ENCODE results near the gene MAGEA4. TPM values are rescaled to one million over a fixed set of nuclear protein-coding genes. Genes with fewer than 3 reads are reported as not detected.

Gene MAGEA4
- total RNA-seq, 1 experiment from 2014 or later: not detected

GRCh38 chrX:151962034-151962433 is 49.3 kb downstream of the MAGEA4 start:
- POLR2A ChIA-PET (ENCODE audit: unreplicated experiment): interaction anchor here (0.5 kb wide), 1 partner anchor 82 kb away, joined by 3 read pairs; no protein-coding TSS in a partner anchor

DNA sequence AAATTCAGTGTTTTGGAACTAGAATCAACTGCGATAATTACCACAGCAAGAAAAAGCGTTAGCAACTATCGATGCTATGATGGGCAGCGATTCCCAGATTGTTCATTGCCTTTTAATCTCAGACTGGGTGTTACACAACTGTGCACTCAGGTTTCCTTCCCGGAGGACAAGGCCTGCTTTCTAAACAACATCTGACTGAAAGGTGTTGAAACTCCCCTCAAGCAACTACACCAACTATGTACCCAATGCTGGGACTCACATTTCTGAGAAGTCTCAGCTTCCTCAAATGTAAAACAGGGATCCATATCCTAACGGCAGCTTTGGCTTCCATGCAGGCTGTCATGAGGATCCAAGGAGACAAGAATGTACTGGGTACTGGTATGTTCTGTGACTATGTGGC is 53.5 kb downstream of the MAGEA4 start:
- Histone ChIP-seq H3K27me3 (ENCODE audit: insufficient read depth, low read depth) (no peaks in the 10 kb centered on the region), H3K4me1 (replicated peaks; ENCODE audit: insufficient read depth) (peaks cover 16% of the 10 kb centered on the region), H3K36me3 (ENCODE audit: low read depth) (peaks cover 18% of the 10 kb centered on the region), H3K79me2 (ENCODE audit: low read depth) (peaks cover 20% of the 10 kb centered on the region), H3K9me2 (ENCODE audit: insufficient read depth) (no peaks in the 10 kb centered on the region), H3F3A (ENCODE audit: insufficient read depth, low read depth) (peaks cover 4% of the 10 kb centered on the region; the same call in 1 of the 2 replicates), H4K20me1 (ENCODE audit: insufficient read depth) (no peaks in the 10 kb centered on the region), H2AFZ (no peak overlapping the region), H3K4me2 (no peak overlapping the region), H3K4me3 (no peak overlapping the region), H3K9me3 (ENCODE audit: insufficient read depth, low read depth) (no peaks in the 10 kb centered on the region; the same call in 1 of the 2 replicates), H3K27ac (no peak overlapping the region)
- TF ChIP-seq EZH2 (IDR thresholded peaks at IDR 0.05; ENCODE audit: low read depth) (no peak), CTCF (conservative IDR thresholded peaks at IDR 0.05) (no peak)
- ChIA-PET CTCF (no interaction called here), POLR2A (ENCODE audit: unreplicated experiment) (no interaction called here)
- no TSS peak for BruUV-seq (replicated peaks)
- intact Hi-C loops (cut with micrococcal nuclease; ENCODE audit: unreplicated experiment): no loop called here
- DNase-seq: no peak

More at GRCh38 chrX:151962034-151962433, 49.3 kb downstream of the MAGEA4 start:
- H3K4me2 ChIP-seq: no peak overlapping the region
- H3K36me3 ChIP-seq (ENCODE audit: low read depth): peaks cover 22% of the 10 kb centered on the region; the same call in 1 of the 2 replicates
- no peak overlapping the region for H3K27ac ChIP-seq
- DNase-seq: no peak
- CTCF ChIA-PET: no interaction called here
- no peaks in the 10 kb centered on the region for H3K9me3 ChIP-seq (ENCODE audit: insufficient read depth, low read depth)
- no peaks in the 10 kb centered on the region for H3K79me2 ChIP-seq (ENCODE audit: low read depth)
- no peaks in the 10 kb centered on the region for H3K9me2 ChIP-seq (ENCODE audit: insufficient read depth)
- H3K27me3 ChIP-seq (ENCODE audit: insufficient read depth, low read depth): no peaks in the 10 kb centered on the region
- no peak overlapping the region for H3K4me3 ChIP-seq
- no TSS peak for BruUV-seq (replicated peaks)
- H2AFZ ChIP-seq: no peak overlapping the region
- H3F3A ChIP-seq (ENCODE audit: insufficient read depth, low read depth): no peaks in the 10 kb centered on the region
- no peaks in the 10 kb centered on the region for H4K20me1 ChIP-seq (ENCODE audit: insufficient read depth)
- no peaks in the 10 kb centered on the region for H3K4me1 ChIP-seq (replicated peaks; ENCODE audit: insufficient read depth)
- TF ChIP-seq CTCF (conservative IDR thresholded peaks at IDR 0.05) (no peak), EZH2 (IDR thresholded peaks at IDR 0.05; ENCODE audit: low read depth) (no peak)
- intact Hi-C loops (cut with micrococcal nuclease; ENCODE audit: unreplicated experiment): no loop called here

GRCh38 chrX:151970027-151970426 is 57.3 kb downstream of the MAGEA4 start:
- Histone ChIP-seq H3K36me3 (ENCODE audit: low read depth) (peaks cover 18% of the 10 kb centered on the region), H3K4me1 (replicated peaks; ENCODE audit: insufficient read depth) (peaks cover 32% of the 10 kb centered on the region), H2AFZ (no peak overlapping the region), H3K9me2 (ENCODE audit: insufficient read depth) (no peaks in the 10 kb centered on the region), H3K79me2 (ENCODE audit: low read depth) (peaks cover 52% of the 10 kb centered on the region), H3K27ac (peak overlapping the region; percentile 53), H3K4me2 (peak overlapping the region; percentile 75), H3F3A (ENCODE audit: insufficient read depth, low read depth) (peaks cover 4% of the 10 kb centered on the region; the same call in 1 of the 2 replicates), H3K9me3 (ENCODE audit: insufficient read depth, low read depth) (no peaks in the 10 kb centered on the region; the same call in 1 of the 2 replicates), H3K4me3 (peak overlapping the region; percentile 14; the same call in 1 of the 2 replicates), H4K20me1 (ENCODE audit: insufficient read depth) (no peaks in the 10 kb centered on the region), H3K27me3 (ENCODE audit: insufficient read depth, low read depth) (no peaks in the 10 kb centered on the region)
- no peak for TF ChIP-seq EZH2 (IDR thresholded peaks at IDR 0.05; ENCODE audit: low read depth)
- POLR2A ChIA-PET (ENCODE audit: unreplicated experiment): no interaction called here
- no peak for DNase-seq
- intact Hi-C loops (cut with micrococcal nuclease; ENCODE audit: unreplicated experiment): loop anchor here (5.0 to 10.0 kb wide), 2 partner anchors 98 to 215 kb away; no protein-coding TSS in a partner anchor
- CTCF ChIA-PET: no interaction called here
- no TSS peak for BruUV-seq (replicated peaks)
